Smooth muscle cell (in vitro differentiated cells): Measurements from ENCODE around the gene ZNF672. TPM values are rescaled to one million over a fixed set of nuclear protein-coding genes. Genes with fewer than 3 reads are reported as not detected.
"Not testable (repeated sequence)": the region's sequence is repeated elsewhere in the genome, so short reads cannot be mapped to it uniquely, and the experiment has no call there.

Source experiments
- DNase-seq: peaks from one replicate; lab custom pipeline; 2025; ENCODE audit not compliant: unreplicated experiment; lab: John Stamatoyannopoulos, UW
- H2AFZ ChIP-seq: fragments of 200-600 bp; sonication (generic); 2 replicates; pipeline ENCODE4 v1.6.0; 2016; ENCODE audit warnings: antibody characterized with exemption, low read depth, mild to moderate bottlenecking
- H3F3A ChIP-seq: fragments of 200-600 bp; sonication (generic); 2 replicates; pipeline ENCODE4 v1.6.0; 2017; ENCODE audit warnings: antibody characterized with exemption, low read depth
- H3K27ac ChIP-seq: fragments of 200-600 bp; sonication (generic); 2 replicates; pipeline ENCODE4 v1.5.1; 2016; ENCODE audit warnings: low read depth, mild to moderate bottlenecking
- H3K27me3 ChIP-seq: fragments of 200-600 bp; sonication (generic); 2 replicates; pipeline ENCODE4 v1.6.1; 2016; ENCODE audit warnings: low read depth, mild to moderate bottlenecking
- H3K36me3 ChIP-seq: fragments of 200-600 bp; sonication (generic); 2 replicates; pipeline ENCODE4 v1.5.1; 2016; ENCODE audit warnings: low read depth
- H3K4me1 ChIP-seq: fragments of 200-600 bp; sonication (generic); 2 replicates; pipeline ENCODE4 v1.5.1; 2016; ENCODE audit warnings: low read depth
- H3K4me2 ChIP-seq: fragments of 200-600 bp; sonication (generic); 2 replicates; pipeline ENCODE4 v1.6.0; 2016; ENCODE audit warnings: mild to moderate bottlenecking
- H3K4me3 ChIP-seq: fragments of 200-600 bp; sonication (generic); 2 replicates; pipeline ENCODE4 v1.5.1; 2016; ENCODE audit warnings: mild to moderate bottlenecking
- H3K79me2 ChIP-seq: fragments of 200-600 bp; sonication (generic); 2 replicates; pipeline ENCODE4 v1.6.0; 2016; ENCODE audit warnings: low read depth, mild to moderate bottlenecking
- H3K9ac ChIP-seq: fragments of 200-600 bp; sonication (generic); 2 replicates; pipeline ENCODE4 v1.6.0; 2016; ENCODE audit warnings: low read depth
- H3K9me3 ChIP-seq: fragments of 200-600 bp; sonication (generic); replicated peaks from 2 replicates; pipeline ENCODE4 v1.5.1; 2016; ENCODE audit warnings: low read depth
- H4K20me1 ChIP-seq: fragments of 200-600 bp; sonication (generic); 2 replicates; pipeline ENCODE4 v1.6.0; 2016; ENCODE audit warnings: low read depth
- WGBS: methylation state at CpG from one replicate; pipeline ENCODE4 v1.1.7; 2016; ENCODE audit warnings: low lambda C conversion rate; 5-methylcytosine and 5-hydroxymethylcytosine counted together
- polyA plus RNA-seq: library from polyadenylated mRNA; unstranded; fragments of >200 nt; fragmentation: Nextera tagmentation; extraction: Ambion mirVana; gene quantifications from 2 replicates; pipeline ENCODE4 v1.2.1, GENCODE V29; 2016
- total RNA-seq: library from RNA; depleted of rRNA; stranded (reverse); fragments of >200 nt; gene quantifications from 2 replicates; pipeline ENCODE4 v1.2.3, GENCODE V29; 2014
- TF ChIP-seq, protein P1 (sequence below): fragments of 200-600 bp; sonication (generic); IDR thresholded peaks from 2 replicates; pipeline ENCODE4 v1.5.1; 2017; ENCODE audit warnings: borderline replicate concordance, mild to moderate bottlenecking, antibody characterized with exemption; ENCODE audit not compliant: insufficient read depth, poor library complexity, severe bottlenecking

The ZNF672 gene
- total and polyA plus RNA-seq, 2 experiments from 2014 or later, result 25.8 to 28.7 TPM

DNA sequence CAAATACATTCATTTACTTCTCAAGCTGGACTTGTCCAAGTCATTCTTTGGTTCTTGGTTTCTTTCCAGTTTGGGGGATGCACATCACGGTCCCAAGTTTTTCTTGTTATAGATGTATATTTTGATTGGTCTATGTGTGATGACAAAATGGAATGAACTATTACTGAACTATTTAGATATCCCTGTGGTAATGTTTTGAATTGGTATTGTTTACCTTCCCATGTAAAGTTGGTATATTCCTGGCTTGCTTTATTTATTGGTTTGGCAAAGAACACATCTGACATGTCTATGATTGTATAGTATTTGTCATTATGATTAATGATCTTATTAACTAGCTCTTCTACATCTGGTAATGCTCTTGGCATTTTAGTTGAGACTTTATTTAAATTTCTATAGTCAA is 43.2 kb downstream of the ZNF672 start:
- Histone ChIP-seq H4K20me1 (no peaks in the 10 kb centered on the region), H3F3A (no peaks in the 10 kb centered on the region), H2AFZ (no peak overlapping the region), H3K4me2 (no peak overlapping the region), H3K27me3 (no peaks in the 10 kb centered on the region), H3K9ac (no peak overlapping the region), H3K27ac (no peak overlapping the region), H3K9me3 (no peaks in the 10 kb centered on the region), H3K4me1 (peaks cover 6% of the 10 kb centered on the region), H3K36me3 (no peaks in the 10 kb centered on the region), H3K4me3 (no peak overlapping the region), H3K79me2 (no peaks in the 10 kb centered on the region)
- TF ChIP-seq, protein P1, sequence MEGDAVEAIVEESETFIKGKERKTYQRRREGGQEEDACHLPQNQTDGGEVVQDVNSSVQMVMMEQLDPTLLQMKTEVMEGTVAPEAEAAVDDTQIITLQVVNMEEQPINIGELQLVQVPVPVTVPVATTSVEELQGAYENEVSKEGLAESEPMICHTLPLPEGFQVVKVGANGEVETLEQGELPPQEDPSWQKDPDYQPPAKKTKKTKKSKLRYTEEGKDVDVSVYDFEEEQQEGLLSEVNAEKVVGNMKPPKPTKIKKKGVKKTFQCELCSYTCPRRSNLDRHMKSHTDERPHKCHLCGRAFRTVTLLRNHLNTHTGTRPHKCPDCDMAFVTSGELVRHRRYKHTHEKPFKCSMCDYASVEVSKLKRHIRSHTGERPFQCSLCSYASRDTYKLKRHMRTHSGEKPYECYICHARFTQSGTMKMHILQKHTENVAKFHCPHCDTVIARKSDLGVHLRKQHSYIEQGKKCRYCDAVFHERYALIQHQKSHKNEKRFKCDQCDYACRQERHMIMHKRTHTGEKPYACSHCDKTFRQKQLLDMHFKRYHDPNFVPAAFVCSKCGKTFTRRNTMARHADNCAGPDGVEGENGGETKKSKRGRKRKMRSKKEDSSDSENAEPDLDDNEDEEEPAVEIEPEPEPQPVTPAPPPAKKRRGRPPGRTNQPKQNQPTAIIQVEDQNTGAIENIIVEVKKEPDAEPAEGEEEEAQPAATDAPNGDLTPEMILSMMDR, result no peak
- DNase-seq, result no peak
- 91% methylated on average over 1 of the region's 1 CpG for WGBS

- not testable (repeated sequence) for H2AFZ ChIP-seq, H4K20me1 ChIP-seq, H3K4me3 ChIP-seq, H3K27ac ChIP-seq, H3K4me2 ChIP-seq, DNase-seq, H3K9ac ChIP-seq, H3K9me3 ChIP-seq, H3K36me3 ChIP-seq, H3K27me3 ChIP-seq, H3F3A ChIP-seq, H3K79me2 ChIP-seq
- H3K4me1 ChIP-seq, result peaks cover 16% of the 10 kb centered on the region
- 91% methylated on average over 7 of the region's 7 CpGs for WGBS
These were observed 44.4 kb downstream of the ZNF672 start for GRCh38 chr1:248882427-248882826.

DNA sequence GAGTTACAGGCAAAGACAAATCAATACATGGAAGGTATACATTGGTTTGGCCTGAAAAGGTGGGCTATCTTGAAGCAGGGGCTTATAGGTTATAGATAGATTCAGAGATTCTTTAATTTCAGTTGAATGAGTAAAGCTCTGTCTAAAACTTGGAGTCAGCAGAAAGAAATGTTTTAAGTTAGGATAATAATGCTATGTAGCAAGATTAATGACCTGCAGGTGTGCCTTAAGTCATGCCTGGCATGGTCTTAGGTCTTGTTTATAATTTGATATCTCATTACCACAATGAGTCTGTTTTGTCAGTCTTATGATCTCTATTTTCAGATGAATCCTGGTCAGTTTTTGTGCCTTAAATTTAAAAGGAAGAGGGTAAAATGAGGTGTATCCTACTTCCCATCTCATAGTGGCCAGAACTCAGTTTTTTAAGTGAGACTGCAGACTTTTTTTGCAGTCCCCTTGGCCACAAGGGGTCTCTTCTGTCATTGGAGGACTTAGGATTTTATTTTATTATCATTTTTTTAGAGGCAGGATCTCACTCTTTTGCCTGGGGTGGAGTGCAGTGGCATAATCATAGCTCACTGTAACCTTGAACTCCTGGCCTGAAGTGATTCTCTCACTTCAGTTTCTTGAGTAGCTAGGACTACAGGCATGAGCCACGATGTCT is 46.7 kb downstream of the ZNF672 start:
- no peak overlapping the region for H3K4me2 ChIP-seq
- TF ChIP-seq, protein P1, result no peak
- no peak for DNase-seq
- H3K9me3 ChIP-seq, result no peaks in the 10 kb centered on the region
- H3K27ac ChIP-seq, result no peak overlapping the region
- H3K27me3 ChIP-seq, result no peaks in the 10 kb centered on the region
- H3F3A ChIP-seq, result no peaks in the 10 kb centered on the region
- no peak overlapping the region for H3K9ac ChIP-seq
- WGBS, result 92% methylated on average over 1 of the region's 1 CpG
- H4K20me1 ChIP-seq, result no peaks in the 10 kb centered on the region
- H3K4me3 ChIP-seq, result no peak overlapping the region
- no peaks in the 10 kb centered on the region for H3K79me2 ChIP-seq
- no peaks in the 10 kb centered on the region for H3K36me3 ChIP-seq
- no peak overlapping the region for H2AFZ ChIP-seq
- peaks cover 22% of the 10 kb centered on the region for H3K4me1 ChIP-seq

DNA sequence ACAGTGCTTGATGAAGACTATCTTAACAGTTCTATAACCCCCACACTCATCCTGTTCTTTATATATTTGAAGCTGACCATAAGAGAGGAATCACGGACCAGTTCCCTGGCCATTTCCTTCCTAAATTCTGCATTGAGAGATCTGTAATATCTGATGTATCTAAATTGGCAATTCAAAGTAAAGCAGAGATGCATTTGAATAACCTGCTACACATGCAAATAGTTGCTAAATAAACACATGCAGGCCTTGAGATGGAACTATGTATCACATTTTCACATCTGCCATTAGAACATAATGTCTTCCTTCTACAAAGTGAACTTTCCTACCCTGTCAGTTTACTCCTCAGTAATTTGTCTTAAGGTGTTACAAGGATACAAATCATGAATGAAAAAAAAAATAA is 47.6 kb downstream of the ZNF672 start:
- Histone ChIP-seq H4K20me1 (no peaks in the 10 kb centered on the region), H2AFZ (no peak overlapping the region), H3F3A (no peaks in the 10 kb centered on the region), H3K27ac (no peak overlapping the region), H3K79me2 (no peaks in the 10 kb centered on the region), H3K4me3 (no peak overlapping the region), H3K4me2 (no peak overlapping the region), H3K4me1 (peaks cover 22% of the 10 kb centered on the region), H3K36me3 (no peaks in the 10 kb centered on the region), H3K9me3 (no peaks in the 10 kb centered on the region), H3K27me3 (no peaks in the 10 kb centered on the region), H3K9ac (no peak overlapping the region)
- TF ChIP-seq, protein P1, result no peak
- WGBS, result 80% methylated on average over 1 of the region's 1 CpG
- DNase-seq, result no peak
